Diencephalon (tissue), 1 donor: ENCODE measurements around the gene DR1. TPM values are rescaled to one million over a fixed set of nuclear protein-coding genes. Genes with fewer than 3 reads are reported as not detected.

ENCODE experiments used
- small RNA-seq: library from RNA; depleted of rRNA; stranded (forward); fragments of <200 nt; gene quantifications from one replicate; pipeline ENCODE3, GENCODE V24; 2014
- total RNA-seq: library from RNA; depleted of rRNA; stranded (reverse); fragments of >200 nt; gene quantifications from one replicate; pipeline ENCODE4 v1.2.3, GENCODE V29; 2014

Gene DR1
- 34.4 TPM for total RNA-seq

GRCh38 chr1:93345633-93346420 lies at the start of gene DR1:
Gene DR1, plus strand, starts transcription at chr1:93345907. Its CDS starts 739 bp downstream, at chr1:93346646.

Small RNAs within 50 kb of the gene (small RNA-seq; reads per million reads assigned to genes)
- gene RF00019 = not detected

Other genes with a start within 250 kb of the DR1 start
- 50.1 TPM for gene TMED5, start 165.5 kb upstream of the DR1 start, total RNA-seq
- 15.0 TPM for gene CCDC18, start 165.2 kb upstream of the DR1 start, total RNA-seq
- gene FNBP1L, start 102.2 kb downstream of the DR1 start, total RNA-seq = 248 TPM